HG03354 (cell line): ENCODE data around the gene FOXD3.

Experiments used
- ATAC-seq: cut with Tn5 transposase; IDR thresholded peaks from one replicate; pipeline ENCODE4 v1.9.1; 2021; ENCODE audit warnings: mild to moderate bottlenecking; ENCODE audit not compliant: unreplicated experiment, poor library complexity, severe bottlenecking

Gene FOXD3

DNA sequence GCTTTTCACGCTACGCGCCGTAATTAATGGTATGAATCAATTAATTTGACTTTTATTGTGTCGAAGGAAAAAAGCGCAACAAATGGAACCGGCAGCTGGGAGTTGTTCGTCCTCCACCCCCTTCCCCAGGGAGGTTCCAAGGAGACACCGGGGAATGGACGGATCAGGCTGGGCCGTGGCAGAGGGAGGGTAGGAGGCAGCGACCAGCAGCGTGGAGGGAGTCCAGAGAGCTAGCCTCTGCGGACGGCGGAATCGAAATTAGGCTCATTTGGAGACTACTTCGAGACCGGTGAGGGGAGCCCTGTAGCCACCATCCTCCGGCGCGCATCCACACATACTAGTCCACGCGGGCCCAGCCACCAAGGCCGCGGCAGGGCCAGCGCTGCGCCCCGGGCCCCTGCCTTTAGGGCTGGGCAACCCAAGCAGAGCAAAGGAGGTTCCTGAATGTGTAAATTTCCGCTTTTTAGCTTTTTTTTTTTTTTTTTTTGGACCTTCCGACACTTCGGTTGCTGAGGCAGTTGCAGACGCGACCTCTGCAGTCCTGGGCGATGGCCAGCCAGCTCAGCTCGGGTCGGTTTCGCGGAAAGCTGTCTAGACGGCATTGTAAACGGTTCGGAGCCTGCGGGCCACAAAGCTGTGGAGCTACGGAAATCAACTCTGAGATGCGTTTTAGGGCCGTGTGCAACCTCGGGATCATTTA, 2.2 kb upstream of the FOXD3 start:
- ATAC-seq, result no peak

DNA sequence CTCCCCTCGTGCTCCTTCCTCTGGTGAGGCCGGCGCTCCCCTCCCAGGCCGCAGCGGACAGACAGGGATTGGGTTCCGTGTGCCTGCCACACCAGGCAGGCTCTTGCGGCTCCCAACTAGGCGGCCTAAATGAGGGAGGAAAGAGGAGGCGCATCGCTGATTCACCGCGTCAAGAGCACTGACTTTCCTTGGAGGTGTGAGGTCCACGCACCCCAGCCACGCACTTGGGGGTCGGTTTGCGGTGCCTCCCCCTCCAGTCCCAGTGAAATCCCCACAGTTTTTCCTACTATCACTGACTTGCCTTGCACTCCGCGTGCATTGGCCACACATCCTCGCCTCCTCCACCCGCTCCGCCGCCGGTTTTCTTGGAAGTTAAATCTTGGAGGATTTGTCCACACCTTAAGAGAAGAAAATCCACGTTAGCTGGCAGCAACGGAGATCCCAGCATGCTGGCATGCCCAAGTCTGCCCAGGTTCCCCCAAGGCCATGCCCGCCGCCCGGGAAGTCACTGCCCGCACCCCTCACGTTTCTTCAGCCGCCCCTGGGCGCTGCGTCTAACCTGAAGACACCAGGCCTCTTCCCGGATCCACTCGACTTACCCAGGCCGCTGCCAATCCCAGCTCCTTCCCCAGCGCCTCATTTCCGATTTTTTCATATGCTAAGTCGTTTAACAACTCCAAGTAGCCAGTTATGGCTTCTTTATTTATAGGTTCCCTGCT, 1.1 kb upstream of the FOXD3 start:
- ATAC-seq, result no peak

DNA sequence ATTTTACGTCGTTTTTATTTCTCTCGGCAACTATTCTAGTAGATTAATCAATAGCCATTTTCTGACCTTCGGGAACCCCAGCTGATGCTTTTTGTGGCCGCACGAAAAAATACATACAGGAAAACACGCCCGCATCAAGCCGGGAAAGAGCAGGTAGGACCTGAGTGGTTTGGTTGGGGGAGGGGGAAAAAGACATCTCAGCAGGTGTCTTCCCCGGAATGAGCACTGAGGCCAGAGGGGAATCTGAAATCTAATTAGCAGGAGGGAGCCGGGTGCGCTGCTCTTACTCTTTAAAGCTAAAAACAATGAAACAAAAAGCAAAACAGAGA, 618 bp upstream of the FOXD3 start:
- no peak for ATAC-seq

DNA sequence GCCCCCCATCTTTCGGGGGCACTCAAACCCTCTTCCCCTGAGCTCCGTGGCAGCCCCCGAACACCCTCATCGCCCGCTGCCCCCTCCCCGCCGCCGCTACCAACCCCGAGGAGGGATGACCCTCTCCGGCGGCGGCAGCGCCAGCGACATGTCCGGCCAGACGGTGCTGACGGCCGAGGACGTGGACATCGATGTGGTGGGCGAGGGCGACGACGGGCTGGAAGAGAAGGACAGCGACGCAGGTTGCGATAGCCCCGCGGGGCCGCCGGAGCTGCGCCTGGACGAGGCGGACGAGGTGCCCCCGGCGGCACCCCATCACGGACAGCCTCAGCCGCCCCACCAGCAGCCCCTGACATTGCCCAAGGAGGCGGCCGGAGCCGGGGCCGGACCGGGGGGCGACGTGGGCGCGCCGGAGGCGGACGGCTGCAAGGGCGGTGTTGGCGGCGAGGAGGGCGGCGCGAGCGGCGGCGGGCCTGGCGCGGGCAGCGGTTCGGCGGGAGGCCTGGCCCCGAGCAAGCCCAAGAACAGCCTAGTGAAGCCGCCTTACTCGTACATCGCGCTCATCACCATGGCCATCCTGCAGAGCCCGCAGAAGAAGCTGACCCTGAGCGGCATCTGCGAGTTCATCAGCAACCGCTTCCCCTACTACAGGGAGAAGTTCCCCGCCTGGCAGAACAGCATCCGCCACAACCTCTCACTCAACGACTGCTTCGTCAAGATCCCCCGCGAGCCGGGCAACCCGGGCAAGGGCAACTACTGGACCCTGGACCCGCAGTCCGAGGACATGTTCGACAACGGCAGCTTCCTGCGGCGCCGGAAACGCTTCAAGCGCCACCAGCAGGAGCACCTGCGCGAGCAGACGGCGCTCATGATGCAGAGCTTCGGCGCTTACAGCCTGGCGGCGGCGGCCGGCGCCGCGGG, 837 bp downstream of the FOXD3 start:
- no peak for ATAC-seq

DNA sequence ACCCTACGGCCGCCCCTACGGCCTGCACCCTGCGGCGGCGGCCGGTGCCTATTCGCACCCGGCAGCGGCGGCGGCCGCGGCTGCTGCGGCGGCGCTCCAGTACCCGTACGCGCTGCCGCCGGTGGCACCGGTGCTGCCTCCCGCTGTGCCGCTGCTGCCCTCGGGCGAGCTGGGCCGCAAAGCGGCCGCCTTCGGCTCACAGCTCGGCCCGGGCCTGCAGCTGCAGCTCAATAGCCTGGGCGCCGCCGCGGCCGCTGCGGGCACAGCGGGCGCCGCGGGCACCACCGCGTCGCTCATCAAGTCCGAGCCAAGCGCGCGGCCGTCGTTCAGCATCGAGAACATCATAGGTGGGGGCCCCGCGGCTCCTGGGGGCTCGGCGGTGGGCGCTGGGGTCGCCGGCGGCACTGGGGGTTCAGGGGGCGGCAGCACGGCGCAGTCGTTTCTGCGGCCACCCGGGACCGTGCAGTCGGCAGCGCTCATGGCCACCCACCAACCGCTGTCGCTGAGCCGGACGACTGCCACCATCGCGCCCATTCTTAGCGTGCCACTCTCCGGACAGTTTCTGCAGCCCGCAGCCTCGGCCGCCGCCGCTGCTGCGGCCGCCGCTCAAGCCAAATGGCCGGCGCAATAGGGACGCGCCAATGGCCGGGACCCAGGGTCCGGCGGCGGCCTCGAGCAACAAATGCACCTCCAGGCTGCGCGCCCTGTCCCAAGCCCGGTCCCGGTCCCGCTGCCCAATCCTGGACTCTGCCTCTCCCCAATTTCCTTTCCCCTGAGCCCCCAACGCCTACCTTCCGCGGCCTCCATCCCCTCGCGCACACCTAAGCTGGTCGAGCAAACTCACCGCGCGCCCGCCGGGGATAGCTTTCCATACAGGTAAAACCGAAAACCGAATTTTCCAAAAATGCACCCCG, 1.8 kb downstream of the FOXD3 start:
- ATAC-seq, result no peak

DNA sequence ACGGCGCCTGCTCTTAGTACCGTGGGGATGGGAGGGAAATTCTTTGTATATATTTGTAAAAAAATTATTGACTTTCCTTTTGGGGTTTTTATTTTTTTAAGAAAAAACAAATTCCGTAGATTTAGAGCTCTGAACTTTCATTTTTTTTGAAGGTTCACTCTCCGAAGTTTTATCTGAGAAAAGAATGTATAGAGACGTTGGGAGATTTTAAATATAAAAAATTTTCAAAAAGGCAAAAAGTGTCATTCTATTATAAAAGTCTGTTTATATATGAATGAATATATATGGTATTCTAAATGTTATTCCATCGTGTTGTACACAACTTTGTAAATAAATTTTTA, 2.4 kb downstream of the FOXD3 start:
- ATAC-seq, result no peak

DNA sequence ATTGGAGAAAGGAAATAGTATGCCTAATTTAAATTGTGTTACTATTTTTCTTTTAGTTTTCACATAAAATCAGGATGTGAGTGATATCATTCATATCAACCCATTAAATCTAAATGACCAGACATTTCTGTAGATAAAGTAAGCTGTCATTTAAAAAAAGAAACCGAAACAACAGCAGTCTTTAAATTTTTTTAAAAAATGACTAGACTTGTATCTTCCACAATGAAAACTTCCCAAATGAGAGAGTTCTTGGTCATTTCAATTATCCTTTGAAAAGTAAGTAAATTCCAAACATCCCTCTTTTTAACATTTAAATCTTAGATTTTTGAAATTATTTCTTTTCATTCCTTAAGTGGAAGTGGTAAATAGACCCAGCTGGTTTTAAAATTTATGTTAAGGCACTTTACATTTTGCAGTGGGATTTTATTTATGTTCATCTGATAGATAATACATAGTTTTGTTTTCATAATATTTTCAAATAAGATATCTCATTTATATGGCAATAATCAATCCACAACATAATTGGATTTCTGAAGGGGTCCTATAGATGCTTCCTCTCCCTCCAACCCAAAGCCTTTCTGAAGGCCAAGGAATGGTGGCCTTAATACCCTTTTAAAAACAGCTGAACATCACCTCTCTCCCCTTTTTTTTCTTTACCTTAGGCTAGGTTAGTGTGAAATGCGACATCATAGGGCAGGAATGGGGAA, 3.1 kb downstream of the FOXD3 start:
- no peak for ATAC-seq

DNA sequence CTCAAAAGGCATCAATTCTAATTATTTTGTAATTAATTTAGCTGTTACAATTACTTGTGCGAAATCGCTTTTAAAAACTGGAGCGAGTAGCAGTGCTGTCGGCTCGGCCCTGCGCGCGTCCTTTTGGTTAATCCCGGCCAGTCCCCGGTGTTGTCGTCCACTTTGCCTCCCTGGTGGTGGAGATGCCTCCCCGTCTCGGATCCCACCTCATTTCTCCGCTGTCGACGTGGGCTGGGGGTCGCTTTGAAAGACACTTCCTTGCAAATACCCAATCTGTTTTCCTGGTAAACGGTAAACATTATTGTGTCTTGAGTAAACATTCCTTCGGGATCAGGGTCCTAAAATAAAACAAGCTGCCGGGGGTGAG, 3.7 kb downstream of the FOXD3 start:
- ATAC-seq, result no peak

DNA sequence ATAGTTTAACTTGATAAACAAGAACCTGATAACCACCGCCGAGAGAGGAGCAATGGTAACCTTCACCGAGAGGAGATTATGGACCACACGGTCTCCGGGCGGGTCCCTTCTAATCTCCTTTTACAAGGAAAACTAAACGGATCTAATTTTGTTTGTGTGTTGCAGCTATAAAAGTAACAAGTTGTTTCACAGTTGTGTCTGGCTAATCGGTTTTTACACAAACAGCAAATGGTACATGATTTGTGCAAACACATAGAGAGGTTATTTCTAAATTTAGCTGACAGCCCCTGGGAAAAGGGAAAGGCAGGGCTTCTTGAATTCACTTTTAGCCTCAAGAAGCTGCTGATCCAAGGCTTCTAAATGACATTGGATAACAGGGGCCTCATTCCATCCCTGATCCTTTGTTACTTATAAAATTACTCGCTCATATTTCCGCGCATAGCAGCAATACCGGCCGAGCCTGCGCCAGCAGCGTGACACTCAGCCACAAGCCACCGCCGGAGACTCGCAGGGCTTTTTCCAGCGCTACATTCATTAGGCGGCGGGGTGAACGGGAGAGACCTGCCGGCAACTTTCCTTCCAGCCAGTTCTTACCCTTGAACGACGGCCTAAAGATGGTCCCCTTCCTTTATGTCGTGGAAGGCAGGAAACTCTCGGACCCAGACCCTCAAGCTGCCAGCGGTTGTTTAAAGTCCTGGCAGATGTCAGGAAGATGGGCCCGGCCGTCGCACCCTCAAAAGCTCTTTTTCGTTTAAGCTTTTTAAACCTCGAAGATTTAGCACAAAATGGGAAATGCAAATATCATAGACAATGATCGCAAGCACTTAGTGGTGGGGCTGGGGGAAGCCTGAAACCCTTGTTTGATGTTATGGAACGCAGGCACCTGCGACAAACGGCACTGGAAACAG, 4.4 kb downstream of the FOXD3 start:
- ATAC-seq, result no peak

DNA sequence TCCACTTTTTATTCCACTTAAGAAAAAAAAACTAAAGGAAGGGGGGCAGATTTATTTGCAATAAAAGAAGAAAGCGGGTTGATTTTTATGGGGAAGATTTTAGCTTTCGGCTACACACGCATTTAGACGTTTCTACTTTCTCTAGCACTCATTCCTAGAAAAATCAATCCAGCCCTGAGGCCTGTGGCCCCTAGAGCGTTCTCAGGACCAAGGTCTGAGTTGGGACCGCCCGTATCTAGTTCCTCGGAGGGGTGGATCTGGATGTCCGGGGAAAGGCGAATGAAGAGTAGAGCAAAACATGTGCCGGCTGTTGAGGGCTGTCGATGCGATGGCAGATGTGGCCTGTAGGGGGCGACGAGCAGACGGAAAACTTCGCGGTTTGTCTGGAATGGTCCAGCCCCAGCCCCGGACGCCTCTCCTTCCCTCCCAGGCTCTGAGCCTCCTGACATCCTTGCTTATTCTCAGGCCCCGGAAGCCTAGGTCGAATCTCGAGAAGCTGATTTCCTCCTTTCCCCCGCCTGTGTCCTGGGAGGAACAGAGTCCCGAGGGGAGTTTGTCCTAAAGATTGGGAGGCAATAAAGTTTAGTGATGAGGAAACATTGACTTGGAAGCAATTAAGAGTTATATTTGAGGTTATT, 5.2 kb downstream of the FOXD3 start:
- ATAC-seq, result peak; percentile 54

DNA sequence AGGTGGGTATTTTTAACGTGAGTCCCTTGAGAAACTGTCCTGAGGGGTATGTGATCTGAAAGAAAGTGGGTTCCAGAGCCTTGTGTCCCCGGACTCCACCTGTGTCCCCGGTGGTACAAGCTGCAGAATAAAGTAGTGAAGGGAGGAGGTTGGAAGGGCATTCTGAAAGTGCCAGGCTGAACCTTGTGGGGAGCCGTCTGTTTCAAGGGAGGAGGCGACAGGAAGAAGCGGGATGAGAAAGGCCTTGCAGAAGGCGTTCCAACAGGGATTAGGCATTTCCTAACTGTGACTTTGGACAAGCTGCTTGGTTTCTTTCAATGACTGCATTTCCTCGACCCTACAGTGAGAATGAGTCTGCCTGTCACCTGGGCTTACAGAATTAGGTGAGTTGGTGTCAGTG, 5.8 kb downstream of the FOXD3 start:
- ATAC-seq, result no peak

DNA sequence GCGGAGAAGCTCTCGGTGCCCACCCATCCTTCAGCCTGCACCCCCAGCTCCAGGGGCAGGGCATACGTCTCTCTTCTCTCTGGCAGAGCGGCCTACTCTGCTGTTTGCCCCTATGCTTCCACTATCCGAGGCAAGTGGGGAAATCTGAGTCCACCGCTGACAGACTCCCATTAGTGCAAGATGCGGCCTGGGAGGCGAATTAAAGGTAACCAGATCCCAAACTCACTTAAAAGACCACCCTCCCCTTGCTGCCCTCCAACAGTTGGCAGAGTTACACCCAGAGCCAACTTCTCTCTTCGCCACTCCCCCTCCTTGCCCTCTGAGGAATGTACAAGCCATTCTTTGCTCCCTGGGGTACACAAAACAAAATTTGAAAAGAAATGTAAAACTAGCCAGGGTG, 6.4 kb downstream of the FOXD3 start:
- ATAC-seq, result no peak

DNA sequence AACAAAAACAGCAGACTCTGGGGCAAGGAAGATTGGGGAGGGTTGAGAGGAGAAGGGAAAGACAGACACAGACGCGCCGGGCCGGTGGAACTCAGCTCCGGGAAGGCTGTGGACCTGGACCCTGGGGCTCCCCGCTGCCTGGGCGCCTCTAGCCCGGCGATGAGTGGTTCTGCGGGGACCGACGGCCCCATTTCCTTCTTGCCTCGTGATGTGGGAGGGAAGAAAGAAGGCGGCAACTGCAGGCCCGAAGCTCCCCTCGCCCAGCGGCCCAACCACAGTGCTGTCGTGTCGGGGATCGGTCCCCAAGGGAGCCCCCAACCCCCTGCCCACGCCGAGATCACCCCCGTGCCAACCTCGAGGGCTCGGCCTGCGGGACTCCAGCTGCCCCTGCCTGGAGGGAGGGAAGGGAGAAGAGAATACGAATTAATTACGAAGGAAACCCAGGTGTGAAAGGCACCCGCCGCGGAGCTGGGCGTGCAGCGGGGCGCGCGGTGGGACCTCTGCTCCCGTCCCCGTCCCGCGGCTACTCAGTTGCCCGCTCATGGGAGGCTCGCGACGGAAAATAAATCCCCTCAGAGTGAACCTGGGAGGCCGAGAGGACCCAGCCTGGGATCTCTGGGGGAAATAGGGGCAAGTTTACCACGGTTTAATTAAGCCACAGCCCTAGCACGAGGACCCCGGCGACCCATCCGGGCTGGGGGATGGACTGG, 7.4 kb downstream of the FOXD3 start:
- no peak for ATAC-seq

DNA sequence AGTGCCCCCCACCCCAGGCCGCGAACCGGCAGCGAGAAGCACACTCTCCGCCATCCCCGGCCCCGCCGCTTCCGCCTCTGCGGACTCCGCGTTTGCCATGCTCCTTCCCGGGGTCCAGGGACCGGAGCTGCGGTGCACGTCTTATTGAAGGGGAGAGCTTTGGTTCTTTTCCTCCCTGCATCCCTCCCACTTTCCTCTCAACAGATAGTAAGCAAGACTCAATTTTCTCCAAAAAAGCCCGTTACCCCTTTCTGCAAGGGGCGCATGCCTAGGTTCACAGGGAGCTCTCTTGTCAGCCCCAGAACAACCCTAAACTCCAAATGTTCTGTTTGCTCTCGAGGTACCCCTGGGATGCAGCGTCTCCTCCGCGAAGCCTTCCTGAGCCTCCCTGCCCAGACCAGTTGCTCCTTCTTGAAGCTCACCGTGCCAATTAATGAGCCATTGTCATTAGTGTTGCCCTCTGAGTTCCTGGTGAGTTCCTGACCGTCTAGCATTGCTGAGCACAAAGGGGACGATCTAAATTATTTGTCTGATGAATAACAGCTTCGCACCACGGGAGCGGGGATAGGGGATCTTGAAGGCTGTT, 8.1 kb downstream of the FOXD3 start:
- no peak for ATAC-seq

DNA sequence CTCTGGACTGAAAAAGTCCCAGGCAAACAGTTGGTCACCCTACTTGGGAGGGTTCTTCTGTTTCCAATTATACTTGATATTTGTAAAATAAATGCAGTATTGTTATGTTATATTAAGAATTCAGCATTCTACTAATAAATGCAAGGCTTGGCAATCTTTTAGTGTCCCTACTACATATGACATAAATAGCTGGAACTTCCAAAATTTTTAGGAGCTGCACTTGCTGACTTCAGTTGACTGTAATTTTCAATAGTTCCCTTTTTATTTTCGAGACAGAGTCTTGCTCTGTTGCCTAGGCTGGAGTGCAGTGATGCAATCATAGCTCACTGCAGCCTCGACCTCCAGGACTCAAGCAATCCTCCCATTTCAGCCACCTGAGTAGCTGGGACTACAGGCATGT, 20.0 kb downstream of the FOXD3 start:
- no peak for ATAC-seq

DNA sequence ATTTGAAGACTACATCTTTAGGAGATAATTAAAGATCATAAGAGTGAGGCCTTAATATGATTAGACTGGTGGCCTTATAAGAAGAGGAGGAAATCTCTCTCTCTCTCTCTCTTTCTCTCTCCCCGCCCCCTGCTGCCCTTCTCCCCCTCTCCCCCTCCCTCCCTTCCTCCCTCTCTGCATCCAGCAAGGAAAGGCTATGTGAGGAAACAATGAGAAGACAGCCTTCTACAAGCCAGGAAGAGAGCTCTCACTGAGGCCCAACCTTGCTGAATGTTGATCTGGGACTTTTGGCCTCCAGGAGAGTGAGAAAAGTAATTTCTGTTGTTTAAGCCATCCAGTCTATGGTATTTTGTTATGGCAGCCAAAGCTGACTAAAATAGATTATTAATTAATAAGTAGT, 21.6 kb downstream of the FOXD3 start:
- ATAC-seq, result no peak

DNA sequence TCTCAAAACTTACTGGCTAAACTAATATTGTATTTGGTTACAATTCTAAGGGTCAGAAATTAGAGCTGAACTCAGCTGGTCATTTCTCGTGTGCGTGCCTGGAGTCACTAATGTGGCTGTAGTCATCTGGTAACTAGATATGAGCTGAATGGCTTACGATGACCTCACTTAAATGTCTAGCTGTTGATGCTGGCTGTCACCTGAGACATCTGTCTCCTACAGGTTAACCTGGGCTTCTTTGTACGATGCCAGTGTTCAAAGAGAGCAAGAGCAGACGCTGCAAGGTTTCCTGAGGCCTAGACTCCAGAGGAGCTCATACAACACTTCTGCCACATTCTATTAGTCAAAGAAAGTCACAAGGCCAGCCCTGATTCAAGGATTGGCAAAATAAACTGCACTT, 28.0 kb downstream of the FOXD3 start:
- ATAC-seq, result no peak
